SK-N-SH treated with all-trans-retinoic acid at 6 μM for 48 hours (cell line): Measurements from ENCODE around the gene HPCAL4.

Source experiments
- ATAC-seq: fragments of 200-7000 bp; cut with Tn5 transposase; 3 replicates; pipeline ENCODE4 v1.9.1; 2020; ENCODE audit warnings: mild to moderate bottlenecking, moderate library complexity
- ARNTL ChIP-seq: fragments of 450-650 bp; formaldehyde crosslinking; IDR thresholded peaks from 2 replicates; pipeline ENCODE4 v1.5.0; 2020; ENCODE audit warnings: low read depth, mild to moderate bottlenecking, moderate library complexity, borderline replicate concordance
- CSRNP3 ChIP-seq: fragments of 250-450 bp; sonication (Bioruptor Pico); IDR thresholded peaks from 2 replicates; pipeline ENCODE4 v1.5.1; 2021; ENCODE audit warnings: mild to moderate bottlenecking, moderate library complexity
- ESRRG ChIP-seq: fragments of 250-450 bp; sonication (Bioruptor Pico); IDR thresholded peaks from 2 replicates; pipeline ENCODE4 v1.6.1; 2021; ENCODE audit warnings: mild to moderate bottlenecking
- GLIS3 ChIP-seq: fragments of 250-450 bp; sonication (Bioruptor Pico); IDR thresholded peaks from 2 replicates; pipeline ENCODE4 v1.5.0; 2020; ENCODE audit warnings: mild to moderate bottlenecking, moderate library complexity
- OSR1 ChIP-seq: fragments of 250-450 bp; sonication (Bioruptor Pico); IDR thresholded peaks from 2 replicates; pipeline ENCODE4 v1.8.0; 2022; ENCODE audit warnings: moderate library complexity, mild to moderate bottlenecking, inconsistent platforms
- PATZ1 ChIP-seq: fragments of 250-450 bp; sonication (Bioruptor Pico); IDR thresholded peaks from 2 replicates; pipeline ENCODE4 v1.8.0; 2020; ENCODE audit warnings: mild to moderate bottlenecking, moderate library complexity, borderline replicate concordance
- PPARA ChIP-seq: fragments of 250-450 bp; sonication (Bioruptor Pico); IDR thresholded peaks from 2 replicates; pipeline ENCODE4 v1.5.0; 2020; ENCODE audit warnings: mild to moderate bottlenecking, borderline replicate concordance
- TCF4 ChIP-seq: fragments of 250-450 bp; sonication (Bioruptor Pico); IDR thresholded peaks from 2 replicates; pipeline ENCODE4 v1.8.0; 2021; ENCODE audit warnings: mild to moderate bottlenecking, moderate library complexity, borderline replicate concordance
- TOX ChIP-seq: fragments of 250-450 bp; sonication (Bioruptor Pico); IDR thresholded peaks from 2 replicates; pipeline ENCODE4 v1.8.0; 2021; ENCODE audit warnings: mild to moderate bottlenecking, moderate library complexity, borderline replicate concordance
- ZC3H10 ChIP-seq: fragments of 250-450 bp; sonication (Bioruptor Pico); IDR thresholded peaks from 2 replicates; pipeline ENCODE4 v1.5.1; 2021; ENCODE audit warnings: mild to moderate bottlenecking, moderate library complexity
- ZFP3 ChIP-seq: fragments of 250-450 bp; sonication (Bioruptor Pico); IDR thresholded peaks from 2 replicates; pipeline ENCODE4 v1.5.0; 2020; ENCODE audit warnings: mild to moderate bottlenecking, moderate library complexity
- ZFP30 ChIP-seq: fragments of 450-650 bp; formaldehyde crosslinking; IDR thresholded peaks from 2 replicates; pipeline ENCODE4 v1.5.0; 2022; ENCODE audit warnings: mild to moderate bottlenecking, moderate library complexity
- ZNF565 ChIP-seq: fragments of 450-650 bp; formaldehyde crosslinking; conservative IDR thresholded peaks from 2 replicates; pipeline ENCODE4 v1.5.0; 2020; ENCODE audit warnings: low read depth, mild to moderate bottlenecking, moderate library complexity
- ZNF8 ChIP-seq: fragments of 450-650 bp; formaldehyde crosslinking; IDR thresholded peaks from 2 replicates; pipeline ENCODE4 v1.5.0; 2020; ENCODE audit warnings: mild to moderate bottlenecking, moderate library complexity
- TF ChIP-seq, protein P1 (sequence below): fragments of 250-450 bp; sonication (Bioruptor Pico); IDR thresholded peaks from 2 replicates; pipeline ENCODE4 v1.8.0; 2021; ENCODE audit warnings: low read depth, mild to moderate bottlenecking, moderate library complexity, borderline replicate concordance
- TF ChIP-seq, protein P2 (sequence below): fragments of 250-450 bp; sonication (Bioruptor Pico); IDR thresholded peaks from 2 replicates; pipeline ENCODE4 v1.5.1; 2020; ENCODE audit warnings: low read depth, mild to moderate bottlenecking, moderate library complexity
- TF ChIP-seq, protein P3 (sequence below): fragments of 250-450 bp; sonication (Bioruptor Pico); IDR thresholded peaks from 2 replicates; pipeline ENCODE4 v1.5.0; 2020; ENCODE audit warnings: mild to moderate bottlenecking, moderate library complexity

HPCAL4 gene

DNA sequence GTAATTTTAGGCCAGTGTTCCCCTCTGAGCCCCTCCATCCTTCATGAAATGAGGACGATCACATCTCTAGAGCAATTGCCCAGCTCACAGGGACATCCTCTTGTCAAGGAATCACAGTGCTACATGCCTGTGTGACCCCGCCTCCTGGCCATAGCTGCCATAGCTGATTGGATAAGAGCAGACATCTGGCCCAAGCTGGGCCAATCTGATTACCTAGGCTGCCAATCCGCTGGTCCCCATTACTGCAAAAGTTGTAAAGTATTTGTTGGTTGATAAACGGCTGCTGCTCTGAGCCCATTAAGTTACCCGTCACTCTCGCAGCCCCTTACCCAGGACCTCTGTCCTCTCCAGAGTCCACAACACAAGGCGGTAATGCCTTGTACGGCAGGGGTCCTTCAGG is 27.7 kb downstream of the HPCAL4 start:
- TF ChIP-seq CSRNP3 (no peak), TCF4 (CRISPR knock-in tag) (no peak), GLIS3 (no peak), ZNF565 (no peak), PATZ1 (CRISPR knock-in tag) (no peak)
- peak; percentile 49 for ATAC-seq

DNA sequence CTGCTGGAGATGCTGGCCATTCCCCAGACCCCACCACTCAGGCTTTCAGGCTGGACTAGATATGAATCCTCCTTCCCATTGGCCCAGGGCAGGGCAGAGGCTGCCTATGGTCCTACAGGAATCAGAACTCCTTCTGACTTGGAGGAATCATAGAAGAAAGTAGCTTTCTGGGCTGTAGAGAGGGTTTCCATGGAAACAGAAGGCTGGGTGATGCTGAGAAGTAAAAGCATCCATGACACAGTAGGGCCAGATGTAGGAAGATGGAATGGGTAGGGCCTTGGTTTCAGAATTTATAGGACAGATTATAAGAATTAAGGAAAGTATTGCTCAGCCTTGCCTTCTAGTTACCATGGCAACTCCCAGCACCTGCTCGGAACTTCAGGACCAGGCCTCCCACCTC is 28.4 kb downstream of the HPCAL4 start:
- no peak for TF ChIP-seq ZNF565
- TF ChIP-seq ZFP3 (CRISPR knock-in tag) = no peak
- ATAC-seq = no peak

DNA sequence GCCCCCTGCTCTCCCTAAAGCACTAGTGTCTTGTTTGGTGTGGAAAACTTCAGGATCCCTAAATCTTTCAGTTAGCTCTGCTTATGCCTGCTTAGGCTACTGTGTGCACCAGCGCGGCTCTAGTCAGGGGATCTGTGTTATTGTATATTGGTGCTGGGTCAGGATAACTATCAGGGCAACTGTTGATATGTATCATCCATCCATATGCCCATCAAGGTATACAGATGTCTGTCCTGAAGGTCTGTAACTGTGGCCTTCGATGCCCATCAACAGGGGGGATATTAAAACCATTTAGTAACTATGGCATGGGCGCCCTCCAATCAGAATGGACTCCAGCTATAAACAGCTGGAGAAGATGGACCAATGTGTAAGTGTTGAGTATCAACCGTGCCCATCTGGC is 31.7 kb downstream of the HPCAL4 start:
- ATAC-seq = no peak
- TF ChIP-seq OSR1 (no peak), ZC3H10 (no peak), TOX (CRISPR knock-in tag) (no peak), ZFP30 (no peak), PATZ1 (CRISPR knock-in tag) (no peak), ARNTL (CRISPR knock-in tag) (no peak), ZNF565 (no peak), ZFP3 (CRISPR knock-in tag) (no peak), PPARA (no peak), ZNF8 (CRISPR knock-in tag) (no peak), CSRNP3 (no peak), ESRRG (CRISPR knock-in tag) (no peak)
- TF ChIP-seq, protein P1, sequence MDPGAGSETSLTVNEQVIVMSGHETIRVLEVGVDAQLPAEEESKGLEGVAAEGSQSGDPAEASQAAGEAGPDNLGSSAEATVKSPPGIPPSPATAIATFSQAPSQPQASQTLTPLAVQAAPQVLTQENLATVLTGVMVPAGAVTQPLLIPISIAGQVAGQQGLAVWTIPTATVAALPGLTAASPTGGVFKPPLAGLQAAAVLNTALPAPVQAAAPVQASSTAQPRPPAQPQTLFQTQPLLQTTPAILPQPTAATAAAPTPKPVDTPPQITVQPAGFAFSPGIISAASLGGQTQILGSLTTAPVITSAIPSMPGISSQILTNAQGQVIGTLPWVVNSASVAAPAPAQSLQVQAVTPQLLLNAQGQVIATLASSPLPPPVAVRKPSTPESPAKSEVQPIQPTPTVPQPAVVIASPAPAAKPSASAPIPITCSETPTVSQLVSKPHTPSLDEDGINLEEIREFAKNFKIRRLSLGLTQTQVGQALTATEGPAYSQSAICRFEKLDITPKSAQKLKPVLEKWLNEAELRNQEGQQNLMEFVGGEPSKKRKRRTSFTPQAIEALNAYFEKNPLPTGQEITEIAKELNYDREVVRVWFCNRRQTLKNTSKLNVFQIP (CRISPR knock-in tag) = no peak
- TF ChIP-seq, protein P2, sequence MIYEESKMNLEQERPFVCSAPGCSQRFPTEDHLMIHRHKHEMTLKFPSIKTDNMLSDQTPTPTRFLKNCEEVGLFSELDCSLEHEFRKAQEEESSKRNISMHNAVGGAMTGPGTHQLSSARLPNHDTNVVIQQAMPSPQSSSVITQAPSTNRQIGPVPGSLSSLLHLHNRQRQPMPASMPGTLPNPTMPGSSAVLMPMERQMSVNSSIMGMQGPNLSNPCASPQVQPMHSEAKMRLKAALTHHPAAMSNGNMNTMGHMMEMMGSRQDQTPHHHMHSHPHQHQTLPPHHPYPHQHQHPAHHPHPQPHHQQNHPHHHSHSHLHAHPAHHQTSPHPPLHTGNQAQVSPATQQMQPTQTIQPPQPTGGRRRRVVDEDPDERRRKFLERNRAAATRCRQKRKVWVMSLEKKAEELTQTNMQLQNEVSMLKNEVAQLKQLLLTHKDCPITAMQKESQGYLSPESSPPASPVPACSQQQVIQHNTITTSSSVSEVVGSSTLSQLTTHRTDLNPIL (CRISPR knock-in tag) = no peak
- TF ChIP-seq, protein P3, sequence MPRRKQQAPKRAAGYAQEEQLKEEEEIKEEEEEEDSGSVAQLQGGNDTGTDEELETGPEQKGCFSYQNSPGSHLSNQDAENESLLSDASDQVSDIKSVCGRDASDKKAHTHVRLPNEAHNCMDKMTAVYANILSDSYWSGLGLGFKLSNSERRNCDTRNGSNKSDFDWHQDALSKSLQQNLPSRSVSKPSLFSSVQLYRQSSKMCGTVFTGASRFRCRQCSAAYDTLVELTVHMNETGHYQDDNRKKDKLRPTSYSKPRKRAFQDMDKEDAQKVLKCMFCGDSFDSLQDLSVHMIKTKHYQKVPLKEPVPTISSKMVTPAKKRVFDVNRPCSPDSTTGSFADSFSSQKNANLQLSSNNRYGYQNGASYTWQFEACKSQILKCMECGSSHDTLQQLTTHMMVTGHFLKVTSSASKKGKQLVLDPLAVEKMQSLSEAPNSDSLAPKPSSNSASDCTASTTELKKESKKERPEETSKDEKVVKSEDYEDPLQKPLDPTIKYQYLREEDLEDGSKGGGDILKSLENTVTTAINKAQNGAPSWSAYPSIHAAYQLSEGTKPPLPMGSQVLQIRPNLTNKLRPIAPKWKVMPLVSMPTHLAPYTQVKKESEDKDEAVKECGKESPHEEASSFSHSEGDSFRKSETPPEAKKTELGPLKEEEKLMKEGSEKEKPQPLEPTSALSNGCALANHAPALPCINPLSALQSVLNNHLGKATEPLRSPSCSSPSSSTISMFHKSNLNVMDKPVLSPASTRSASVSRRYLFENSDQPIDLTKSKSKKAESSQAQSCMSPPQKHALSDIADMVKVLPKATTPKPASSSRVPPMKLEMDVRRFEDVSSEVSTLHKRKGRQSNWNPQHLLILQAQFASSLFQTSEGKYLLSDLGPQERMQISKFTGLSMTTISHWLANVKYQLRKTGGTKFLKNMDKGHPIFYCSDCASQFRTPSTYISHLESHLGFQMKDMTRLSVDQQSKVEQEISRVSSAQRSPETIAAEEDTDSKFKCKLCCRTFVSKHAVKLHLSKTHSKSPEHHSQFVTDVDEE = no peak
